HG02759 (cell line): ENCODE data around the gene CD200R1L.

Experiments used
- ATAC-seq: cut with Tn5 transposase; IDR thresholded peaks from one replicate; pipeline ENCODE4 v1.9.1; 2021; ENCODE audit warnings: mild to moderate bottlenecking, moderate library complexity; ENCODE audit not compliant: unreplicated experiment

CD200R1L gene

DNA sequence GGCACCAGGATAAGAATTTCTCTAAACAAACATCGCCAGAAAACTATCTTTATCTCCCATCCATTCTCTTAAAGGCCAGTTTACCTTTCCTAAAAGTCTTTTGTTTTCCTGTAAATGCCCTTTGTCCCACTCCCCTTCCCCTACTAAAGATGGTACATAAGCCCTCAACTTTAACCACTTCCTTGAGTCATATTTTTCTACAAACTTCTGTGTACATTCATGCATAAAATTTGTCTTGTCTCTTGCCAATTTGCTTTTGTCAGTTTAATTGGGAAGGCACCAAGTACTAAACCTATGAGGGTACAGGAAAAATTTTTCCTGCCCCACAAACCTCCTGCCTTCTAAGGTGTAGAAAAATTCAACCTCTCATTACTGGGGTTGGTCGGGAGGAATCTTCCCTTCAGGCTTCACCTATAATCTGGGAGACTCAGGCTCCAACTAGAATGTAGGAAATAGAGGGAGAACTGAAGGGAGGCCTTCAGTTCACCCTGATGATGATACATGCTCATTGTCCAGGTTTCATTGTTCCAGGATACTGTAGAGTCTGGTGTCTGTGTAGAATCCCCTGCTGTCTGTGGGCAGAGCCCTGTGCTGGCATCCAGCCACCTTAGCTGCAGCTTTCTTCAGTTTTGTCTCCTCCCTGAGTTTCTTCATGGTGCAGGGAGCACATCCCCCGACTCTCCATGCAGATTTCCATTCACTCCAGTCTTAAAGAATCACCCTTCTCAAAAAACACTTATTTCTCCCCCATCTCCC is 53.2 kb downstream of the CD200R1L start:
- no peak for ATAC-seq

DNA sequence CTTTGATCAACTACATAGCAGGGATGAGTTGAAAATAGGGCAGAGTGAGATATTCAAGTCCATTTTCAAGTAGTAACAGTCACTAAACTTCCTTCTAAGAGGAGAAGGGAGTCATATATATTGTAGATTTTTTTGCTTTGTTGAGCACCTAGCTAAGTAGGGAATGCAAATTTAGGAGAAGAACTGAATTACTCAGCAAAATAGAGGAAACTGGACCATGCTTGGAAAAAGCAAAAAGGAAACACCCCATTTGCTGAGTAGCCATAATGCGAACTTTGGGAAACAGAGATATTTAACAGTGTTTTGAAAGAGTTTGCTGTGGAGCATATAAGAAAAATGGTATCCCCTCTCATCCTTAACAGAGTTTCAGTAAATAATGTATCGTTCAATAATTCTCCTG is 54.9 kb downstream of the CD200R1L start:
- no peak for ATAC-seq

DNA sequence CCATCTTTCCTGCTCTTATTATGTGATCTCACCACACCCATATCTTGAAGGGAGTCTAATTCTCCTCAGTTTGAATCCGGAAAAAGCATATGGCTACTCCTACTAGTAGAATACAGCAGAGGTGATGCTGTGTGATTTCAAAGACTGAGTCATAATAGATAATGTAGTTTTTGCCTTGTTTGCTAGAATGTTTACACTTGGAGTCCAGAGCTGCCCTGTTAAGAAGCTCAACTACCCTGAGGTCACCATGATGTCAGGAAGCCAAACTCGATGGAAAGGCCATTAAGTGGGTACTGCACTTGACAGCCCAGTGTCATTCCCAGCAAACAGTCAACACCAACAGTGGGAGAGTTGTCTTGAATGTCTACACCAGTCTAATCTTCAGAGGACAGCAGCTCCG is 56.9 kb downstream of the CD200R1L start:
- no peak for ATAC-seq

DNA sequence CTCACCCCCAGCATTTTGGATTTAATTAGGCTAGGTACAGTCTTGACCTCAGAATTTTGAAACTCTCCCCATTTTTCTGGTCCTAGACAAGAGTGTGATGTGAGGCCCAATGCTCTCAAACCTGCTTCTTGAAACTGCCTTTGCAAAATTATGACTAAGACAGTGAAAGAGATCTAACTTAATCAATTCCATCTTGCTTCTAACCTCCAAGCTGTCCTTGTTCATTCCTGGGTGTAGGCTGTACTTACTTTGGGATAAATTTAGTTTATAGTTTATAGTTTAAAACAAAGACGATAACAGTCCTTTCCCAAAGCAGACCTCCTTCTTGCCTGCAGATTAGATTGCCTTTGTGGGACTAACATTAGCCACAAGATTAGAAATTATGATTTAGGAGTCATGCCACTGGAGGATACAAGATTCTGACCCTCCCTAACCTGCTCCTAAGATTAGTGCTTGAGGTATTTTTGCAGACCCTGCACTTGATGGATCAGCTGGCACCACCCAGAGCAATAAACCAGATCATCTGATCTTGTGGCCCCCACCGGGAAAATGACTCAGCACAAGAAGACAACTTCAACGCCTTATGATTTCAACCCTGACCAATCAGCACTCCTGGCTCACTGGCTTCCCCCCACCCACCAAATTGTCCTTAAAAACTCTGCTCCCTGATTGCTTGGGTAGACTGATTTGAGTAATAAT is 59.6 kb downstream of the CD200R1L start:
- no peak for ATAC-seq

DNA sequence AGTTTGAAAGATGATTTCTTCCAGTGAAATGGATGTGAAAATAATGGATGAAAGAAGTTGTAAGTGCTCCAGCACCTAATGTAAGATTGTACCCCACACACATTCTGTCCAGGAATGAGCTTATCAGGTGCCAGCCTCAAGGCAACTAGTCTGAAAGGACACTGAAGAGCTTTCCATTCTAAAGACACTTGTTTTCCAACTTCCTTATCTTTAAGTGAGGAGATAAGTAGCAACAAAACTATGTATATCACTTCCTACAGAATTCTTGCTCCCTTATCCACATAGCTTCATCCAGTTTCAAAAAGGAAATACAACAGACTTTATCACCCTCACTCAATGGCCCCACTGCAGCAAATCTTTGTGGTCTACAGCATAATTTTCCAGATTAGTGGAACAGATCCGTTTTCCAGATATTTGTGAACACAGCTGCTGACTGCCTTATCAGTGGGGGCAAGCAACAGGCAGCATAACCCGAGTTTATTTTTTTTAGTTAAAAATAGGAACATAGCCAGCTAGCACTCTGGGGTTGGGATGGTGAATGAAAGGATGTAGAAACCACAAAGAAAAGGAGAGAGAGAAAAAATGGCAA is 60.6 kb downstream of the CD200R1L start:
- ATAC-seq = no peak

DNA sequence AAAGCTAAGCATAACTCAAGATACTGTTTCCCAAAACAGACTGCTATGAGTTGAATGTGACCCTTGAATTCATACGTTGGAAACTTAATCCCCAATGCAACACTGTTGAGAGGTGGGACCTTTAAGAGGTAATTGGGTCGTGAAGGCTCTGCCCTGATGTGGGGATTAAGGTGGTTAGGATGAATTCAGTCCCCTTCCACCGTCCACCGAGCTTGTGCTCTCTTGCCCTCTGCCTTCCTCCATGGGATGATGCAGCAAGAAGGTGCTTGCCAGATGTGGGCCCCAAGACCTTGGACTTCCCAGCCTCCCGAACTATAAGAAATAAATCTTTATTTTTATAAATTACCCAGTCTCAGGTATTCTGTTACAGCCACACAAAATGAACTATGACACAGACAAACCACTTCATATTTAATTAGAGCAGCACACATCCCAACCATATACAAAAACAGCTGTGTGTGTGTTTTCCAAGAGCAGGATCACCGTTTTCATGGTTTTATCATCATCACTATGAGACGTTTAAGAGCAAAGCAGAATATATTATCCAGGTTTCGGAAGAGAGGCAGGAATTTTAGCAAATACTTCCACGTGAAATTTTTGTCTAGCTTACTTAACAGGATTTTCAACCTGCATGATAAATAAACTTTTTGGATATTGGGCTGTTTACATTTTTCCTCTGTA is 61.2 kb downstream of the CD200R1L start:
- ATAC-seq = no peak

DNA sequence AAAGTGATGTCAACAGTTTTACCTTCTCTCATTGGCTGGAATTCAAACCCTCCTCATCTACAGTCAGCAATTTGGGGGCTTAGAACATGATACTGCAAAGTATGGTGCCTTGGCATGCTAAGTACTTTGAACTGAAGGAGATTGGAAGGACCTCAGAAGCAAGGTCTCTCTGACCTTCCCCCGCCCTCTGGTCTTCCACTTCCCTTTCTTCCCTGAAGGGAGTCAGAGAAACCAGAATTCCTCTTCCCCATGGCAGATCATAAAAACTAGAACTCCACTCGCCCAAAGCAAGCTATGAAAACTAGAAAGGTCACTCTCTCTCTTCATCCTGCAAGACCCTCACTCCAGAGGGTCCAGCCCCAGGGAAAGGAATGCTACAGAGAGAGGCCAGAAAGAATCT is 64.2 kb downstream of the CD200R1L start:
- no peak for ATAC-seq

DNA sequence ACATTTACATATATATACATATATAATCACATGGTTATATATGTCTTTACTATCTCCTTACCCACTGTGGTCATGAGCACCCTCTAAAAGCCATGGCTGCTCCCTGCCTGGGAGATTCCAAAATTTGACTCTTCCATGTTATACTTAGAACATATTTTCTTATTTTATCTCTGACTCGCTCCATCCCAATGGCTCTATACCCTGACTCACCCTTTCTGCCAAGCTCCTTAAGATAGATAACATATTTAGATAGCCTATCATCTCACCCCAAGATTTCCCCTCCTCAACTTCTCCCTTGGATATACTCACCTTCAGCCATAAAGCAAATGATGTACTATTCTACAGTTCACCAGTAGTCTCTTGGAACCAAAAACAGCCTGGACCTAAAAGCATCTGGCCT is 65.1 kb downstream of the CD200R1L start:
- no peak for ATAC-seq

DNA sequence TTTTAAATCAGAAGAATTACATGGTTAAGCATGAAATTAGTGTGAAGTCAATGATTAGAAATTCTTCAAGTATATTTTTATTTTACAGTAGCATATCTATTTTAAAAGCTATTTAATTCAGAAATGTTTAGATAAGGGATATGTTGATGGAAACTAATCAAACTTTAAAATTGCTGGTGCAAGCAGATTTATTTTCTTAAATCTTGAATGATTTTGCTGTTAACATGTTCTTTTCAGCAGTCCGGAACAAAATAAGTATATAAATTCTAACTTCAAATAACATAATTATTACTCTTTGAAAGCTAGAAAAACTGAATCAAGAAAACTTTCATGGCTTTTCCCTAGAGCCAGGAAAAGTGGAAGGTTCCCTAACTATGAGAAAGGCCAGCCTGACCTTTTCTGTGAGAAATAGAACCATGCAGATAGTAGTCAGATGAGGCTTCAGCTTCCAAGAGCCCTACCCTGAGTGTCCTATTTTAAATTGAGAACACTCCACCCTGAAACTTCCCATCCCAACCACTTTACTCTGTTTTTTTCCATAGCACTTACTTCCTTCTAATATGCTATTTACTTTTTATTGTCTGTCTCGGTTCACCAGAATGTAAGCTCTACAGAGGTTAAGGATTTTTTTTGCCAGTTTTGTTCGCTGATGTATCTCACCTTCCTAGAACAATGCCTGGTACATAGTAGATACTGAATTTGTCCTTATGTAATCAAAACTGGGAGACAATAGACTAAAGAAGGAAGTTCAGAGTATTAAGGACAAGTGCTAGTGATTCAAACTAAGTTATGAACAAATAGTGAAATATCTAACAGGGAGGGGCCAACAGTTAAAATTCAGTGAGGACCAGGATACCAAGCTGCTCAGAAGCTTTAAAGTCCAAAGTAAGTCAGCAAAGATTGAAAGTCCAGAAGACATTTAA is 66.8 kb downstream of the CD200R1L start:
- no peak for ATAC-seq

DNA sequence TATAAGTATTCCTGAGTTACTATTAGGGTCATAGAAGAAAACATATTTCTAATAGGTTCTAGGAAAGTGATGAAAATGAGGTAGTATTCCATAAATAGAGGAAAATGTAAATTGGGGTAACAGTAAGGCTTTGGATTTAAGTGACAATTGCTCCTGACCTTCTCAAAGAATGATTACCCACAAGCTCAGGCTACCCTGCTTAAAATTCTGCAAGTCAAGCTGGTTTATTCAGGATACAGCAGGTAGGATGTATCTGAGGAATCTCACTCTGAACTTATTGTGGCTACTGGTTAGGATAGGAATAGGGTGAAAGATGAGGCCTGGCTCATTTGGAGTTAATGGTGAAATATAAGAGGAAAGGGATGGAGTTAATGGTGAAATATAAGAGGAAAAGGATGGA is 67.7 kb downstream of the CD200R1L start:
- ATAC-seq = no peak

DNA sequence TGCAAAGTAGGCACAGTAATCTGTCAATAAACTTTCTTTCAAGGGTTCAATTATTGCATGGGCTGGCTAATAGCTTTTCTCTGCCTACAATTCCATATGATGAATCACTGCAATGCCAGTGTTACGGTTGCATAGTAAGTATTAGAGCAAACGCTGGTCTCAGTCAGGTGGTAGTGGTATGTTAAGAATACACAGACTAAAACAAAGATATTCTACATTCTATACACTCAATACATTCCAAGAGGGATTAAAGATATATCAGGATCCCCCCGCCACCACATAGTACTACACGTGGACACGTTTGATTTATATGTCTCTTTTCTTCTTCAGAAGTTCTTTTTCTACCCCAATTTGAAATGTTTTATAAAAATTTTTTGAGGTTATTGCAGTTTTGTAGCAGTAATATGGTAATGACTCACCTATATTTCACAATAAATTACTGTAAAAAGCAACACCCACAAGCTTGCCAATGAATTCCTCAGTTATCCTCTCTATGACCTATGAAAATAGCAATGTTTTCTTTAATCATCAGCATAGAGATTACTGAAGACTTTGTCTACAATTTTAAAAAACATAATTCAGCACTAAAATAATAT is 68.2 kb downstream of the CD200R1L start:
- no peak for ATAC-seq

DNA sequence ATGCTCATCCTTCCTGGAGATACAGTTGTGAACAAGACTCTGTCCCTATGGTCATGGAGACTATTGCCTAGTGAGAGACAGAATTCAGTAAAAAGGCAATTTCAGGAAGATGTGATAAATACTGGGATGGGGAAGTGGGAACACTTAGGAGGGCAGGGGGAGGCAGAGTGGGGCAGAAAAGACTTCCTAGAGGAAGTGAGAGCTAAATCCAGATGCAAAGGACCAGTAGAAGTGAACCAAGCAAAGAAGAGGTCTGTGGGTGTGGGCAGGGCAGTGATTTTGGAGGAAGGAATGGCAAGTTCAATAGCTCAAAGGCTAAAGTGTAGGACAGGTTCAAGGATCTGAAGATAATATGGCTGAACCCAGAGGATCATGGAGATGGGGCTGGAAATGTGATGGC is 68.9 kb downstream of the CD200R1L start:
- no peak for ATAC-seq

DNA sequence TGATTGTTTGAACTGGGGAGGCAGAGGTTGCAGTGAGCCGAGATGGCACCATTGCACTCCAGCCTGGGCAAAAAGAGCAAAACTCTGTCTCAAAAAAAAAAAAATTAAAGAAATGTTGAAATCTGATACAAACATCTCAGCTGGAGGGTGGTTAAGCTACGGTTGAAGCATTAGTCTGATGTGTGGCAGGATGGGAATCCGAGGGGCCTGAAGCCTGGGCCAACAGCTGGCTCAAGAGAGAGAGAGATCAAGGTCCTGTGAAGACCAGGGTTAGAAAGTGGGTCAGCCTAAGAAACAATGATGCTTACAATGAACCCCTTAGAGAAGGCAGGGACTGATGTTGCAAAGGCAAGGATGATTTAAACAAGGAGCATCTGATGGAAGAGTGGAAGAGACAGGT is 69.8 kb downstream of the CD200R1L start:
- no peak for ATAC-seq

DNA sequence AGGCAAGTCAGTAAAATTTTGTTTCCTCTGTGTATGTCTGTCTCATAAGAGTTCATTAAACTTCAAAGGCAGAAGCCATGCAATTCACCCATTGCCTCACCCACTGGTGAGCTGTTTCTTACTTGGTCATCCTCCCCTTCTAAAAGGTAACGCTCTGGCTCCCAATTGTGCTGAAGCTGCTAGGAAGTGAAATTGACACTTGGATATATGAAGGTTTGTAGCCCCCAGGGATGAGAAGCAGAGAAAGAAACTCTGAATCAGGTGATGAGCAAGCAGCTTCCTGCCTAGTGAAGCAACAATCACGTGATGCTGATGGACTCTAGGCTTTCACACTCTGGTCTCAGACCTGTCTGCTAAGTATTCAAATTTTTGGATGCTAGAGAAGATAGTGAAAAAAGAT is 70.7 kb downstream of the CD200R1L start:
- peak; percentile 68 for ATAC-seq

DNA sequence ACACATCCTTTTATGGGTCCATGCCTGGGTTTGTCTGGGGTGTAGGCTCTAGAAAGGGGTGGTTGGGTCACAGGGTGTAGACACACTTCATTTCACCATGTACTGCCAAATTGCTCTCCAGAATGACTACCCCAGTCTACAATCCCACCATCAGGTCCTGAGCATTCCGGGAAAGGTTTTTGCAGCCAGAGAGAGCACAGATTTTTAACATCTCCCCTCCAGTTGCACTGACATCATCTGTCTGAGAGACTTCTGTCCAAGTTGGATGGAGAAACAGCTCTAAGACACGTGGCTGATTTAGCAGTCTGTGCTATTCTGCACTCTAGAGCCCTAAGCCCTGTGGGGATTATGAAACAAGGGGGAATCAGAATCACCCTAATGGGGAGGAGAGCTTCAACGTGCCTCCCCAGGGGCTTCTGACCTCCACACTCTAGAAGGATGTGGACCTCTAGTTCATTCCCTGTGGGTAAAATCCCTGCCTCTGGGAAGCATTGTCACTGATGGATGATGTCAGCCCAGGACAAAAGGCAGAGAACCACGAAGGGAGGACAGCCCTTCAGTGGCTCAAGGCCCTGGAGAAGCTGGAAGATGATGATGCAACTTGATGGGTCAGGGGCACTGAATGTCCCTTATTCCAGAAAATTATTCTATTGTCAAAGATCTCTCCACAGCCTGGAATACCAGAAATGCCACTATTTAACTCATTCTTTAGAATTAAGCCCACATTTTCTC is 71.5 kb downstream of the CD200R1L start:
- ATAC-seq = no peak

DNA sequence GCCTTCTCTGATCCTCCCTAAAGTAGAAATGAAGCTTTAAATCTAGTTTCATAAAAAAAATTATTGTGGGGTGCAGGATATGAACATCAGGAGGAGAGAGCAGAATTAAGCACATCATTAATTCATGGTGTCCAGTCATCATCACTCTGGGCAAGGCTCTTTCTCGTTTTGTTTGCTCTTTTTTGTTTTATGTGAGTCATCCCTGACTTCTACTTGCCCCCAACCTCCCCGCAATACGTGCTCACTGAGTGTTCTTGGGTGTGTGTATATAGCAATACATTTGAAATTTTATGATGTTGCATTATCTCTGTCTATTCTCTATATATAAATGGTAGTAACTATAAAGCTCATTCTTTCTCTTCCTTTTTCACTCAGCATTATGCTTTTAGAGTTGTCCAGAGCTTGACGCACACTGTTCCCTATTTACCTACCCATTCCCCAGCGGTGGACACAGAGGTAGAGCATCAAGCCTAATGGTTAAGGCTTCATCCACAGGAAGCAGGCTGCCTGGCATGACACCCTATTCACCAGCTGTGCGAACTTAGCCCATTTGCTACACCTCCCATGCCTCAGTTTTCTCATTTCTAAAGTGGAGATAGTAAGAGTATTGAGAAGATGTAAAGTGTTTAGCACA is 72.3 kb downstream of the CD200R1L start:
- ATAC-seq = no peak

DNA sequence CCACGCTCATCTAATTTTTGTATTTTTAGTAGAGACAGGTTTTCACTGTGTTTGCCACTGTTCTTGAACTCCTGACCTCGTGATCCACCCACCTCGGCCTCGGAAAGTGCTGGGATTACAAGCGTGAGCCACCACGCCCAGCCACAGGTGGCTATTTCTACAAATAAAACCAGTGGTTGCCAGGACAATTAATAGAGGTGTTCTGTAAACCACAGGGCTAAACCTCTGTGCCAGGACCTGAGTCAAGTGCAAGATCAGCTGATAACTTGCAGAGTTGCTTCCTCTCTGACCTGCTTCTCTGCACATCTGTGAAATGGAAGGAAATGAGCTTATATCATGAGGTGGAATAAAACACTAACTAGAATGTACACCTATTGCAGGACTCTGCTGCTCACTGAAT is 72.8 kb downstream of the CD200R1L start:
- ATAC-seq = peak; percentile 53

DNA sequence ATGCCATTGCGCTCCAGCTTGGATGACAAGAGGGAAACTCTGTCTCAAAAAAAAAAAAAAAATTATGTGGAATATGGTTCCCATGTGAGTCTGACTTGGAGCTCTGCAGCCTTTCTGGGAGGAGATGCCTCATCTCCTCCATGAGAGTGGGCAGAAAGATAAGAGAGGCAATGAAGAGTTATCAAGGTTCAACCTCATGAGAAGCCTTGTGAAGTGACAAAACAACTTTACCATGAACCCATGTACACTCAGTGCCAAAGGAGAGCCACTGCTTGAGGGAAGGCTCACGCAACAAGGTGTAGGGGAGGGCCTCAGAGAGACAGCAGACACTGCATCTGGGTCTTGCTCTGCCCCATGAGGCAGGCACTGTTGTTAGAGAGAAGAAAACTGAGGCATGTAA is 75.7 kb downstream of the CD200R1L start:
- no peak for ATAC-seq

DNA sequence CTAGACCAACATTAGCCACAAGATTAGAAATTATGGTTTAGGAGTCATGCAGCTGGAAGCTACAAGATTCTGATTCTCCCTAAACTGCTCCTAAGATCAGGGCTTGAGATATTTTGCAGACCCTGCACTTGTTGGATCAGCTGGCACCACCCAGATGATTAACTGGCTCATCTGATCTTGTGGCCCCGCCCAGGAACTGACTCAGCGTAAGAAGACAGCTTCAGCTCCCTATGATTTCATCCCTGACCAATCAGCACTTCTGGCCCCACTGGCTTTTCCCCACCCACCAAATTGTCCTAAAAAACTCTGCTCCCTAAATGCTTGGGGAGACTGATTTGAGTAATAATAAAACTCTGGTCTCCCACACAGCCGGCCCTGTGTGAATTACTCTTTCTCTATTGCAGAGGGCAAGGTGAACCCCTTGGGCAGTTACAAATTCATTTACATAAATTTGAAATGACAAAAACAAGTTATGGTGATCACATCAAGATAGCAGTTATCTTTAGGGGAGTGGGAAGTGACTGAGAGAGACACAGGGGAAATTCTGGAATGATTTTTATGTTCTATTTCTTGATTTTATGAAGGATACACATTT is 76.5 kb downstream of the CD200R1L start:
- no peak for ATAC-seq
